H9 (cell line): ENCODE measurements around the gene SPATA25. TPM values are rescaled to one million over a fixed set of nuclear protein-coding genes. Genes with fewer than 3 reads are reported as not detected.

Experiments used
- DNase-seq: peaks from one replicate; pipeline ENCODE4 v3.0.0-alpha.2; 2017
- H2AFZ ChIP-seq: one replicate; pipeline ENCODE4 v1.6.1; 2013; ENCODE audit warnings: mild to moderate bottlenecking, low read length, control low read depth, moderate library complexity
- H2AK5ac ChIP-seq: 2 replicates; pipeline ENCODE4 v1.6.1; 2013; ENCODE audit warnings: low read length, control low read depth, mixed read lengths; ENCODE audit not compliant: insufficient read length
- H2BK120ac ChIP-seq: one replicate; pipeline ENCODE4 v1.6.1; 2013; ENCODE audit warnings: low read depth, mild to moderate bottlenecking, low read length, control low read depth, inconsistent platforms; ENCODE audit not compliant: poor library complexity, severe bottlenecking
- H2BK12ac ChIP-seq: 2 replicates; pipeline ENCODE4 v1.6.1; 2013; ENCODE audit warnings: low read length, control low read depth, mixed read lengths, low read depth; ENCODE audit not compliant: insufficient read length
- H2BK15ac ChIP-seq: 2 replicates; pipeline ENCODE4 v1.6.1; 2013; ENCODE audit warnings: low read depth, low read length, control low read depth
- H2BK20ac ChIP-seq: one replicate; pipeline ENCODE4 v1.6.1; 2013; ENCODE audit warnings: low read depth, mild to moderate bottlenecking, low read length, control low read depth, inconsistent platforms; ENCODE audit not compliant: poor library complexity, severe bottlenecking
- H2BK5ac ChIP-seq: 2 replicates; pipeline ENCODE4 v1.6.1; 2013; ENCODE audit warnings: low read length, control low read depth, mixed read lengths; ENCODE audit not compliant: insufficient read length
- H3K14ac ChIP-seq: 2 replicates; pipeline ENCODE4 v1.6.1; 2013; ENCODE audit warnings: low read length, control low read depth; ENCODE audit not compliant: insufficient read depth
- H3K18ac ChIP-seq: 2 replicates; pipeline ENCODE4 v1.6.1; 2013; ENCODE audit warnings: low read depth, mild to moderate bottlenecking, mixed read lengths, low read length, control low read depth; ENCODE audit not compliant: insufficient read length
- H3K23ac ChIP-seq: 2 replicates; pipeline ENCODE4 v1.6.1; 2013; ENCODE audit warnings: low read length, control low read depth, mixed read lengths, low read depth; ENCODE audit not compliant: insufficient read length
- H3K23me2 ChIP-seq: 2 replicates; pipeline ENCODE4 v1.6.1; 2013; ENCODE audit warnings: low read depth, mild to moderate bottlenecking, mixed read lengths, low read length, control low read depth; ENCODE audit not compliant: insufficient read length, poor library complexity, severe bottlenecking
- H3K27ac ChIP-seq: 2 replicates; pipeline ENCODE4 v1.5.1; 2013; ENCODE audit warnings: low read length, control low read depth, mixed read lengths, low read depth; ENCODE audit not compliant: insufficient read length
- H3K27me3 ChIP-seq: 2 replicates; pipeline ENCODE4 v1.6.1; 2013; ENCODE audit warnings: low read length, control low read depth, inconsistent platforms; ENCODE audit not compliant: insufficient read depth
- H3K4ac ChIP-seq: 2 replicates; pipeline ENCODE4 v1.6.1; 2013; ENCODE audit warnings: low read depth, mild to moderate bottlenecking, control low read depth, inconsistent platforms, low read length, moderate library complexity
- H3K4me1 ChIP-seq: 2 replicates; pipeline ENCODE4 v1.6.1; 2013; ENCODE audit warnings: low read length, control low read depth, inconsistent platforms; ENCODE audit not compliant: insufficient read depth
- H3K4me2 ChIP-seq: 2 replicates; pipeline ENCODE4 v1.6.1; 2013; ENCODE audit warnings: low read length, control low read depth, mixed read lengths; ENCODE audit not compliant: insufficient read length, insufficient read depth
- H3K56ac ChIP-seq: 2 replicates; pipeline ENCODE4 v1.6.1; 2013; ENCODE audit warnings: low read depth, mild to moderate bottlenecking, mixed read lengths, low read length, control low read depth; ENCODE audit not compliant: insufficient read length
- H3K79me1 ChIP-seq: 2 replicates; pipeline ENCODE4 v1.6.1; 2013; ENCODE audit warnings: low read depth, mild to moderate bottlenecking, moderate library complexity, low read length, control low read depth, inconsistent platforms; ENCODE audit not compliant: insufficient read depth, poor library complexity, severe bottlenecking
- H3K79me2 ChIP-seq: 2 replicates; pipeline ENCODE4 v1.6.1; 2013; ENCODE audit warnings: low read length, control low read depth, inconsistent platforms; ENCODE audit not compliant: insufficient read depth
- H3K9ac ChIP-seq: 2 replicates; pipeline ENCODE4 v1.6.1; 2013; ENCODE audit warnings: low read length, control low read depth, mixed read lengths; ENCODE audit not compliant: insufficient read length; ENCODE audit errors: extremely low read depth
- H3K9me3 ChIP-seq: one replicate; pipeline ENCODE4 v1.6.1; 2013; ENCODE audit warnings: low read depth, low read length, inconsistent platforms; ENCODE audit not compliant: control insufficient read depth
- H3T11ph ChIP-seq: one replicate; pipeline ENCODE4 v1.6.1; 2013; ENCODE audit warnings: mild to moderate bottlenecking, low read length, control low read depth, inconsistent platforms
- H4K20me1 ChIP-seq: one replicate; pipeline ENCODE4 v1.6.1; 2013; ENCODE audit not compliant: control insufficient read depth, insufficient read length, insufficient read depth
- H4K5ac ChIP-seq: 2 replicates; pipeline ENCODE4 v1.6.1; 2013; ENCODE audit warnings: low read depth, mild to moderate bottlenecking, mixed read lengths, low read length, control low read depth; ENCODE audit not compliant: insufficient read length
- H4K8ac ChIP-seq: replicated peaks from 2 replicates; pipeline ENCODE4 v1.6.1; 2013; ENCODE audit warnings: low read length, control low read depth, mixed read lengths, low read depth; ENCODE audit not compliant: insufficient read length
- H4K91ac ChIP-seq: 2 replicates; pipeline ENCODE4 v1.6.1; 2013; ENCODE audit warnings: low read depth, mild to moderate bottlenecking, moderate library complexity, mixed read lengths, low read length, control low read depth; ENCODE audit not compliant: insufficient read length
- H3K27ac Mint-ChIP-seq, 3 experiments: 2 replicates in 2 of 3; 3 replicates in 1 of 3; pipeline ENCODE4 v1.8.0; 2020 to 2021; ENCODE audit warnings: mixed read lengths in 3 of 3, mild to moderate bottlenecking in 1 of 3, moderate library complexity in 1 of 3
- H3K27me3 Mint-ChIP-seq: 2 replicates; pipeline ENCODE4 v1.8.0; 2021; ENCODE audit warnings: low read depth, mild to moderate bottlenecking, moderate library complexity, mixed read lengths
- H3K36me3 Mint-ChIP-seq, 3 experiments: 2 replicates in 2 of 3; 3 replicates in 1 of 3; pipeline ENCODE4 v1.8.0; 2020 to 2021; ENCODE audit warnings: low read depth in 3 of 3, mixed read lengths in 3 of 3; ENCODE audit not compliant: insufficient read depth in 1 of 3
- H3K4me1 Mint-ChIP-seq, 2 experiments: 2 replicates each; pipeline ENCODE4 v1.8.0; 2020; ENCODE audit warnings: mixed read lengths in 2 of 2
- H3K4me3 Mint-ChIP-seq, 2 experiments: 2 replicates in 1 of 2; 3 replicates in 1 of 2; pipeline ENCODE4 v1.8.0; 2020 to 2021; ENCODE audit warnings: mild to moderate bottlenecking in 2 of 2, mixed read lengths in 2 of 2, moderate library complexity in 1 of 2
- H3K9me3 Mint-ChIP-seq, 2 experiments: 2 replicates in 1 of 2; 3 replicates in 1 of 2; pipeline ENCODE4 v1.8.0; 2020; ENCODE audit warnings: mild to moderate bottlenecking in 2 of 2, mixed read lengths in 2 of 2, moderate library complexity in 1 of 2
- CTCF ChIP-seq: fragments of 200-600 bp; sonication (generic); conservative IDR thresholded peaks from 3 replicates; pipeline ENCODE4 v1.8.0; 2021; ENCODE audit warnings: antibody characterized with exemption, mild to moderate bottlenecking
- WGBS: extraction: QIAGEN DNeasy Blood & Tissue Kit; methylation state at CpG from one replicate; pipeline ENCODE4 v1.1.7; 2013; ENCODE audit warnings: missing lambda C conversion rate, low lambda C conversion rate, mixed read lengths; ENCODE audit not compliant: insufficient read length; ENCODE audit errors: extremely low coverage; 5-methylcytosine and 5-hydroxymethylcytosine counted together
- total RNA-seq: library from RNA; stranded (reverse); gene quantifications from 2 replicates; pipeline ENCODE4 v1.2.1, GENCODE V29; 2021

The SPATA25 gene
- total RNA-seq, 1 experiment from 2014 or later = 2.4 TPM

- H3K4me1 Mint-ChIP-seq = no peaks in the 10 kb centered on the region
- WGBS = no CpG with 5 or more reads among the region's 5 CpGs
- H3K9me3 Mint-ChIP-seq = no peaks in the 10 kb centered on the region
Observed at GRCh38 chr20:45866454-45866853, 21.0 kb downstream of the SPATA25 start.

More at GRCh38 chr20:45866454-45866853, 21.0 kb downstream of the SPATA25 start:
- no peak overlapping the region for H2BK120ac ChIP-seq
- no peak overlapping the region for H4K91ac ChIP-seq
- no peaks in the 10 kb centered on the region for H4K20me1 ChIP-seq
- Mint-ChIP-seq H3K27me3 (no peaks in the 10 kb centered on the region), H3K36me3 (peaks cover 0 to 4% (median 0%) of the 10 kb centered on the region in 3 experiments; a peak in 1 of 7 replicates), H3K4me3 (no peak overlapping the region), H3K27ac (no peak overlapping the region; a peak in 1 of 7 replicates)
- H3K4ac ChIP-seq = no peak overlapping the region
- H3K79me2 ChIP-seq = no peaks in the 10 kb centered on the region
- no peak overlapping the region for H3K27ac ChIP-seq
- no peak for TF ChIP-seq CTCF
- no peak overlapping the region for H3K18ac ChIP-seq
- no peak overlapping the region for H2BK15ac ChIP-seq
- no peak overlapping the region for H3T11ph ChIP-seq
- no peaks in the 10 kb centered on the region for H3K27me3 ChIP-seq
- no peak overlapping the region for H3K4me2 ChIP-seq
- no peak overlapping the region for H2AFZ ChIP-seq
- H2BK20ac ChIP-seq = no peak overlapping the region
- H3K79me1 ChIP-seq = no peaks in the 10 kb centered on the region
- H3K9me3 ChIP-seq = no peaks in the 10 kb centered on the region
- no peak for DNase-seq
- no peaks in the 10 kb centered on the region for H3K4me1 ChIP-seq
- H3K9ac ChIP-seq = no peak overlapping the region
- no peak overlapping the region for H3K23ac ChIP-seq
- no peak overlapping the region for H4K5ac ChIP-seq
- no peaks in the 10 kb centered on the region for H3K23me2 ChIP-seq
- no peak overlapping the region for H2AK5ac ChIP-seq
- H2BK5ac ChIP-seq = no peak overlapping the region
- H3K14ac ChIP-seq = no peak overlapping the region
- H4K8ac ChIP-seq = no peak overlapping the region
- H3K56ac ChIP-seq = no peak overlapping the region
- no peak overlapping the region for H2BK12ac ChIP-seq
